GM12878 (cell line): ENCODE measurements around the gene FBXO5. TPM values are rescaled to one million over a fixed set of nuclear protein-coding genes. Genes with fewer than 3 reads are reported as not detected.
A peak's percentile ranks its signal among the peaks of the same experiment; 100 is the strongest.

Experiments used
- ATAC-seq: fragments of 200-7000 bp; cut with Tn5 transposase; 3 replicates; pipeline ENCODE4 v1.9.1; 2020; ENCODE audit warnings: mild to moderate bottlenecking, moderate library complexity
- BruUV-seq: library from RNA; stranded (reverse); fragments of 400-500 nt; replicated peaks from 2 replicates; lab custom pipeline; 2021; lab: Mats Ljungman, UMichigan
- CTCF ChIA-PET: fragments of 300-600 bp; sonication (Branson Sonifier 250); formaldehyde crosslinking; extraction: SDS; loops from one replicate; lab custom pipeline; 2021; ENCODE audit warnings: inconsistent platforms; lab: Yijun Ruan, JAX
- POLR2A ChIA-PET: fragments of 350-600 bp; formaldehyde crosslinking; extraction: SDS; loops from one replicate; lab custom pipeline; 2021; ENCODE audit warnings: inconsistent platforms; lab: Charles Lee
- RAD21 ChIA-PET: fragments of 300-600 bp; sonication (Branson Sonifier 250); formaldehyde crosslinking; loops from one replicate; lab custom pipeline; 2023; ENCODE audit warnings: antibody characterized with exemption; ENCODE audit not compliant: unreplicated experiment; lab: Charles Lee
- SMC1A ChIA-PET: fragments of 300-600 bp; sonication (Branson Sonifier 250); formaldehyde crosslinking; loops from one replicate; lab custom pipeline; 2023; ENCODE audit not compliant: unreplicated experiment, uncharacterized antibody; lab: Charles Lee
- DNase-seq: peaks from one replicate; pipeline ENCODE4 v3.0.0-alpha.2; 2011; ENCODE audit warnings: low read depth, low spot score
- FAIRE-seq: peaks from 3 replicates; lab custom pipeline; 2011; peaks lifted over from hg19 to GRCh38; lab: Jason Lieb, UNC
- H2AFZ ChIP-seq: 2 replicates; pipeline ENCODE4 v1.6.0; 2011; ENCODE audit warnings: low read depth, low read length, control low read depth; ENCODE audit not compliant: control insufficient read depth
- H3K27ac ChIP-seq: 2 replicates; pipeline ENCODE4 v1.5.1; 2011; ENCODE audit warnings: control low read depth; ENCODE audit not compliant: control insufficient read depth, insufficient read depth
- H3K27me3 ChIP-seq, 2 experiments: replicated peaks in 1 of 2; 2 replicates each; pipeline versions ENCODE4 v1.6.0 to v1.6.1; 2011; ENCODE audit warnings: low read length in 1 of 2; ENCODE audit not compliant: control insufficient read depth in 2 of 2, insufficient read depth in 2 of 2
- H3K36me3 ChIP-seq, 2 experiments: 2 replicates each; pipeline ENCODE4 v1.5.1; 2011; ENCODE audit warnings: low read length in 1 of 2; ENCODE audit not compliant: control insufficient read depth in 2 of 2, insufficient read depth in 2 of 2
- H3K4me1 ChIP-seq: 2 replicates; pipeline ENCODE4 v1.6.1; 2011; ENCODE audit warnings: mild to moderate bottlenecking, low read length, moderate library complexity, mixed read lengths; ENCODE audit not compliant: control insufficient read depth, insufficient read depth
- H3K4me2 ChIP-seq: 2 replicates; pipeline ENCODE4 v1.6.0; 2011; ENCODE audit warnings: control low read depth; ENCODE audit not compliant: control insufficient read depth, insufficient read depth
- H3K4me3 ChIP-seq: fragments of 200-600 bp; sonication (generic); 2 replicates; pipeline ENCODE4 v1.5.1; 2016
- H3K79me2 ChIP-seq: 2 replicates; pipeline ENCODE4 v1.6.0; 2011; ENCODE audit warnings: low read length; ENCODE audit not compliant: control insufficient read depth, insufficient read depth
- H3K9ac ChIP-seq: 2 replicates; pipeline ENCODE4 v1.8.0; 2011; ENCODE audit warnings: low read length, control low read depth, mixed read lengths; ENCODE audit not compliant: control insufficient read depth, insufficient read depth
- H3K9me3 ChIP-seq: replicated peaks from 3 replicates; pipeline ENCODE4 v1.5.1; 2011; ENCODE audit warnings: mild to moderate bottlenecking, low read length; ENCODE audit not compliant: control insufficient read depth, insufficient read depth
- H4K20me1 ChIP-seq: 2 replicates; pipeline ENCODE4 v1.6.0; 2011; ENCODE audit not compliant: control insufficient read depth, insufficient read depth
- BRCA1 ChIP-seq: IDR thresholded peaks from 2 replicates; pipeline ENCODE4 v1.6.1; 2011; ENCODE audit warnings: low read depth, low read length, improper control_type of control experiment
- FOXM1 ChIP-seq: IDR thresholded peaks from 2 replicates; pipeline ENCODE4 v1.6.1; 2012; ENCODE audit warnings: low read depth, mild to moderate bottlenecking, inconsistent platforms, low read length, moderate library complexity
- NR2C2 ChIP-seq: IDR thresholded peaks from 2 replicates; pipeline ENCODE4 v1.6.1; 2011; ENCODE audit warnings: borderline replicate concordance, low read depth; ENCODE audit not compliant: control insufficient read depth, insufficient read length
- RELA ChIP-seq: fragments of 450-650 bp; IDR thresholded peaks from 2 replicates; pipeline ENCODE4 v1.8.0; 2014; ENCODE audit warnings: borderline replicate concordance; ENCODE audit not compliant: partially characterized antibody
- STAT1 ChIP-seq: fragments of 450-650 bp; conservative IDR thresholded peaks from 2 replicates; pipeline ENCODE4 v1.6.1; 2014; ENCODE audit warnings: antibody characterized with exemption, mild to moderate bottlenecking
- TAF1 ChIP-seq: IDR thresholded peaks from 2 replicates; pipeline ENCODE4 v1.6.1; 2011; ENCODE audit warnings: mild to moderate bottlenecking, low read depth, low read length, borderline replicate concordance
- ZNF592 ChIP-seq: fragments of 450-650 bp; IDR thresholded peaks from 2 replicates; pipeline ENCODE4 v1.6.1; 2017; ENCODE audit warnings: mild to moderate bottlenecking, moderate library complexity
- WGBS: methylation state at CpG from one replicate; pipeline ENCODE4 v1.1.6; 2016; ENCODE audit warnings: low lambda C conversion rate; ENCODE audit not compliant: insufficient replicate concordance, insufficient coverage; ENCODE audit errors: missing lambda C conversion rate; 5-methylcytosine and 5-hydroxymethylcytosine counted together
- in situ Hi-C: fragments of 300-500 bp; cut with MboI; formaldehyde crosslinking; loops from 9 replicates; pipeline ENCODE4 v1.14.3; 2018; ENCODE audit warnings: mixed read lengths
- intact Hi-C: fragments of 100-400 bp; cut with micrococcal nuclease; formaldehyde crosslinking; loops from one replicate; pipeline ENCODE4 v1.14.2; 2022; ENCODE audit not compliant: unreplicated experiment
- polyA plus RNA-seq, 11 experiments: library from polyadenylated mRNA; depleted of rRNA in 4 of 11; unstranded in 6 of 11; stranded (reverse) in 5 of 11; fragments of >200 nt; fragmentation: Nextera tagmentation in 4 of 11; fragmentation: Illumina TruSeq in 1 of 11; extraction: Ambion mirVana in 4 of 11; extraction: Trizol in 1 of 11; gene quantifications; 1 replicate in 1 of 11; 2 replicates in 10 of 11; pipeline versions ENCODE4 v1.2.1 to v1.2.3, GENCODE V29; 2011 to 2016; ENCODE audit warnings: inconsistent platforms in 2 of 11, missing spikeins in 2 of 11, low read depth in 1 of 11
- total RNA-seq, 4 experiments: library from RNA; depleted of rRNA in 3 of 4; stranded (reverse); fragments of >200 nt in 3 of 4; fragmentation: Illumina TruSeq in 1 of 4; extraction: Trizol in 1 of 4; gene quantifications; 2 replicates each; pipeline versions ENCODE4 v1.2.1 to v1.2.3, GENCODE V29; 2013 to 2021

FBXO5 gene
- total and polyA plus RNA-seq, 10 of the 15 experiments (the other 5 are each of a cell fraction or from before 2014, with no cell fraction given): 13.6 to 62.2 (median 37.7) TPM

- peaks cover 4% of the 10 kb centered on the region; the same call in 1 of the 2 replicates for H3K4me1 ChIP-seq
Observed at GRCh38 chr6:152980656-152981055, 2.2 kb downstream of the FBXO5 start.

More at GRCh38 chr6:152980656-152981055, 2.2 kb downstream of the FBXO5 start:
- no TSS peak for BruUV-seq
- ChIA-PET SMC1A (interaction anchor here (0.9 to 1.7 kb wide), 2 partner anchors 15 to 18 kb away, joined by 3 to 6 read pairs; no protein-coding TSS in a partner anchor), CTCF (no interaction called here)
- WGBS: 0% methylated on average over 1 of the region's 1 CpG
- Histone ChIP-seq H3K36me3 (peaks cover 0 to 8% of the 10 kb centered on the region in 2 experiments; a peak in 2 of 4 replicates), H3K9me3 (no peaks in the 10 kb centered on the region; the same call in 1 of the 3 replicates), H3K27ac (no peak overlapping the region), H3K4me3 (peak overlapping the region; percentile 72)
- no peak for TF ChIP-seq ZNF592
- no peak for TF ChIP-seq NR2C2
- TF ChIP-seq RELA: no peak
- TF ChIP-seq FOXM1: no peak
- no peak for TF ChIP-seq TAF1
- no peak for TF ChIP-seq BRCA1
- TF ChIP-seq STAT1: no peak
- TF ChIP-seq, all 136 proteins: peak for 0
- Histone ChIP-seq H3K9ac (peak overlapping the region; percentile 83; the same call in 1 of the 2 replicates), H4K20me1 (no peaks in the 10 kb centered on the region), H3K4me2 (peak overlapping the region; percentile 81), H3K27me3 (no peaks in the 10 kb centered on the region), H2AFZ (no peak overlapping the region), H3K79me2 (peaks cover 93% of the 10 kb centered on the region)
- in situ Hi-C loops (loop anchor here (25.0 kb wide), 3 partner anchors 1257 to 1757 kb away; partner anchors contain the start of gene SCAF8), intact Hi-C loops (loop anchor here (5.0 kb wide), 4 partner anchors 112 to 1588 kb away; partner anchors contain the start of genes RMND1 and ZBTB2)
- ATAC-seq (no peak), DNase-seq (no peak), FAIRE-seq (no peak)
- POLR2A ChIA-PET: no interaction called here
- RAD21 ChIA-PET: no interaction called here
